Right kidney (tissue), 9 donors: ENCODE results near the gene GJC3.
A peak's percentile ranks its signal among the peaks of the same experiment; 100 is the strongest.
"Not testable (repeated sequence)": the region's sequence is repeated elsewhere in the genome, so short reads cannot be mapped to it uniquely, and the experiment has no call there.

Experiments
- DNase-seq: peaks from one replicate; pipeline ENCODE4 v3.0.0-alpha.2; 2016
- long read RNA-seq, 8 donors: transcript quantifications; one replicate each; lab custom pipeline, GENCODE V29; 2026

GJC3 gene, protein sequence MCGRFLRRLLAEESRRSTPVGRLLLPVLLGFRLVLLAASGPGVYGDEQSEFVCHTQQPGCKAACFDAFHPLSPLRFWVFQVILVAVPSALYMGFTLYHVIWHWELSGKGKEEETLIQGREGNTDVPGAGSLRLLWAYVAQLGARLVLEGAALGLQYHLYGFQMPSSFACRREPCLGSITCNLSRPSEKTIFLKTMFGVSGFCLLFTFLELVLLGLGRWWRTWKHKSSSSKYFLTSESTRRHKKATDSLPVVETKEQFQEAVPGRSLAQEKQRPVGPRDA
- long read RNA-seq, donor 1, partial matches to known transcripts = 0 of 1 reads
- long read RNA-seq, donor 1, other reads (novel, unspliced or antisense) = 0 of 1 reads
- long read RNA-seq, donor 2 = 0 reads
- long read RNA-seq, donor 3, partial matches to known transcripts = 0 of 1 reads
- long read RNA-seq, donor 3, other reads (novel, unspliced or antisense) = 0 of 1 reads
- long read RNA-seq, donor 4 = 0 reads
- long read RNA-seq, donor 5 = 0 reads
- long read RNA-seq, donor 6 = 0 reads
- long read RNA-seq, donor 7 = 0 reads
- long read RNA-seq, donor 8 = 0 reads

DNA sequence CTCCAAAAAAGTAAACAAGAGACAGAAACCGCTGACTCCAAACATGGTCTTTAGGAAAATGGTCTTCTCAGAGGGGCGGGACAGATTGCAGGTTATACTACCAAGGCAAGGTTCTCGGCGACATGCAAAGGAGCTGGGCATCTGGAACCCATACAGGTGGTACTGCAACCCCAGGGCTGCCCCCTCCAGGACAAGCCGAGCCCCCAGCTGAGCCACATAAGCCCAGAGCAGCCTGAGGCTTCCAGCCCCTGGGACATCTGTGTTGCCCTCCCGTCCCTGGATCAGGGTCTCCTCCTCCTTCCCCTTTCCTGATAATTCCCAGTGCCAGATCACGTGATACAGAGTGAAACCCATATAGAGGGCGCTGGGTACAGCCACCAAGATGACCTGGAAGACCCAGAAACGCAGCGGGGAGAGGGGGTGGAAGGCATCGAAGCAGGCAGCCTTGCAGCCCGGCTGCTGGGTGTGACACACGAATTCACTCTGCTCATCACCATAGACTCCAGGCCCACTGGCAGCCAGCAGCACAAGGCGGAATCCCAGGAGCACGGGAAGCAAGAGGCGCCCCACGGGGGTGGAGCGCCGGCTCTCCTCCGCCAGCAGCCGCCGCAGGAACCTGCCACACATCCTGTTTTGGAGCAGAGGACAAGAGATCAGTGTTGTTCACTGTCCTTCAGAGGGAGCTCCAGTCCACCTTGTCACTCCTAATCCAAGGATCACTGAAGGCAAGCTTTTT lies at the start of gene GJC3:
TSS of gene GJC3 (minus strand) at position 627 of the 736 bp plus-strand sequence. CDS start at position 627, 0 bp downstream.
- DNase-seq = peak; percentile 54

DNA sequence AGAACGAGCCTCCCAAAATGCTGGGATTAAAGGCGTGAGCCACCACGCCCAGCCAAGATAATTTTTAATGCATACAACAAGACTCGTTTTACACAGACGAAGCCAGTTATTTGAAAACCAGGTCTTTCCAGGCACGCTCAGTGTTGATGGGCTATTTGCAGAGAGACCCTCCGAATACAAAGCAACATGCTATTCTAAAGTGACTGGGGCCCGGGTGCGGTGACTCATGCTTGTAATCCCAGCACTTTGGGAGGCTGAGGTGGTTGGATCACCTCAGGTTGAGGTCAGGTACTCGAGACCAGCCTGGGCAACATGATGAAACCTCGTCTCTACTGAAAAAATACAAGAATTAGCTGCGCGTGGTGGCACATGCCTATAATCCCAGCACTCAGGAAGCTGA lies 47.2 kb upstream of the GJC3 start:
- DNase-seq = no peak

DNA sequence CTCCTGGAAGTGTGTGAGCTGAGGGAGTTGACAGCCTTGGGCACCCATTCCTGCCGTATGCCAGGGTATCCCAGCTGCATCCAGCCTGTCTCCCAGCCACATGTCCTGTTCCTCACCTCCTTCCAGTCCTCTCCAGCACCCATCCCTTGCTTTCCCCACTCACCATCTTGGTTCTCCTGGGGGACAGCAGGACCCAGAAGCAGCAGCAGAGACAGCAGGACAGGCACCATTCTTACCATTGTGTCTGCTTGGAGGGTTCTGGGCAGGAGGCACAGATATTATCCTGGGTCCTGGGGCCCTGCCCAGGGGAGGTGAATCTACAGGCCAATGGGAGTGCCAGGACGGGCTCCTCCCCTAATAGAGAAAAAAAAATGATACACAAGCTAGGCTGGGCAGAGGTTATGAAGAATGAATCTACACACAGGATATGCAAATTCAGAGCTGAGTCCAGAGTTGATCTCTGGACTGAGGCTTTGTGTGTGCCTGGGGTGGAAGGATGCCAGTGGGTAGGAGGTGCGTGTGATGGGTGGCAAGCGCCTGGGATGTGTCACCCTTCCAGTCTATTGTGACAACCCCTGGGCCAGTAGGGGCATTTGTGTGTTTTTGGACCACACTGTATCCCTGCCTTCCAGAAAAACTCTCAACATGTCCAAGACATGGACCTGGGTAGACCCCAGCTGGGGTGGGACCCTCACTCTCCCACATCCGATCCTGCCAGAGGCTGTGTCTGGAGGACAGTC lies 46.5 kb upstream of the GJC3 start, which contains the start of gene AZGP1:
TSS of gene AZGP1 (minus strand) at position 250 of the 740 bp plus-strand sequence. CDS start at position 239, 11 bp downstream.
- no peak for DNase-seq

DNA sequence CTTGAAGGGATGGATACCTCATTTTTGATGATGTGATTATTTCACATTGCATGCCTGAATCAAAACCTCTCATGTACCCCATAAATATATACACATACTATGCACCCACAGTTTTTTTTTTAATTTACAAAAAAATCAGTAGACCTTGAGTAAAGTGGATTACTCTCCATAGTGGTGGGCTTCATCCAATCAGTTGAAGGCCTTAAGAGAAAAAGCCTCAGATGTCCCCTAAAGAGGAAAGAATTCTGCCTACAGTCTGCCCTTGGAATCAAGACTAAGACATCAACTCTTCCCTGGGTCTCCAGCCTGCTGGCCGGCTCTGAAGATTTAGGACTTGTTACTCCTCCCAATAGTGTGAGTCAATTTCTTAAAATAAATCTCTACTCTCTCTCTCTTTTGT lies 45.3 kb upstream of the GJC3 start:
- DNase-seq = no peak

DNA sequence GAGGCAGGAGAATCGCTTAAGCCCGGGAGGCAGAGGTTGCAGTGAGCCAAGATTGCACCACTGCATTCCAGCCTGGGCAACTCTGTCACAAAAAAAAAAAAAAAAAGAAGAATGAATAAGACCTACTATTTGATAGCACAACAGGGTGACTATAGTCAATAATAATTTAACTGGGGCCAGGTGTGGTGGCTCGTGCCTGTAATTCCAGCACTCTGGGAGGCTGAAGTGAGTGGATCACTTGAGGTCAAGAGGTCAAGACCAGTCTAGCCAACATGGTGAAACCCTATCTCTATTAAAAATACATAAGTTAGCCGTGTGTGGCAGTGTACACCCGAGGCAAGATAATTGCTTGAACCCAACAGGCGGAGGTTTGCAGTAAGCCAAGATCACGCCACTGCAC lies 44.4 kb upstream of the GJC3 start:
- DNase-seq = not testable (repeated sequence)

DNA sequence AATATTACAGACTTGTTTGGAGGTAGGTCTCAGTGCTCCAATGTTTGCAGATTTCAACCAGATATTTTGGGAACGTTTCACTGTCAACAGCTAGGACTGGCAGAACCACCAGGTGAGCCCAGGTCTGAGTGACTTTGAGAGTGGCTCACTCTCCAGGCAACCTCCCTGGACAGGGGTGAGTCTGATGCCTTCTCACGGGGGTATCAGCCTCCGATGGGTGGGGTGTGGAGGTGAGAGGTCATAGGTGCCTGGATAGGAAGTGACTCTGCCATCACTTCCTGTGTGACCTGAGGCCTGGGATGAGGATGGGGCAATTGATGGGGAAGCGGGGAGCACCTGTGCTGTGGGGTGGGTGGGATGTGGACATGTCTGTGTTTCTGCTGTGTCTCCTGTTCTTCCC lies 41.8 kb upstream of the GJC3 start:
- DNase-seq = no peak

DNA sequence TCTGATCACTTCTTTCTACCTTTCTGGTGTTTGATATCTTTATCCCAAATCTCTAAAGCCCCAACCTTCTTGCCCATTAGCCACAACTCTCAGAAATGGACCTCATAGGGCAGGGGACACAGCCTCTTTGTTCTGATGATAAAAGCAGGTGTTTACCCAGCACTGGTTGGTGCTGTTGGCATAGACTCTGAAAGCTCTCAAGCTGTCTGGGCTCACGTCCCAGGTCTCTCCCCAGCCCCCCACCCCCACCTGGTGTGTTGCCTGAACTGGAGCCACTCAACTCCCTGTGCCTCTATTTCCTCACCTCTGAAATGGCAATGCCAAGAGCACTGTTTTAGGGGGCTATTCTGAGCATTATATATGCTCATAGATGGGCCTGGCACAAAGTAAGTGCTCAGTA lies 40.4 kb upstream of the GJC3 start:
- not testable (repeated sequence) for DNase-seq

DNA sequence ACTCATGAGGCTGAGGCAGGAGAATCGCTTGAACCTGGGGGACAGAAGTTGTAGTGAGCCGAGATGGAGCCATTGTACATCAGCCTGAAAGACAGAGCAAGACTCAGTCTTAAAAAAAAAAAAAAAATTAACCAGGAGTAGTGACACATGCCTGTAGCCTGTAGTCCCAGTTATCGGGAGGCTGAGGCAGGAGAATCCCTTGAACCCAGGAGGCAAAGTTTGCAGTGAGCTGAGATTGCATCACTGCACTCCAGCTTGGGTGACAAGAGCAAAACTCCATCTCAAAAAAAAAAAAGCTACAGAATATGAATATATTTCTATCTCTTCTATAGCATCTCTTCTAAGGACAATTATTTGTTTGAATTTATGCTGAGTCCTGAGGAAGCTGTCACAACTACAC lies 39.9 kb upstream of the GJC3 start:
- no peak for DNase-seq

DNA sequence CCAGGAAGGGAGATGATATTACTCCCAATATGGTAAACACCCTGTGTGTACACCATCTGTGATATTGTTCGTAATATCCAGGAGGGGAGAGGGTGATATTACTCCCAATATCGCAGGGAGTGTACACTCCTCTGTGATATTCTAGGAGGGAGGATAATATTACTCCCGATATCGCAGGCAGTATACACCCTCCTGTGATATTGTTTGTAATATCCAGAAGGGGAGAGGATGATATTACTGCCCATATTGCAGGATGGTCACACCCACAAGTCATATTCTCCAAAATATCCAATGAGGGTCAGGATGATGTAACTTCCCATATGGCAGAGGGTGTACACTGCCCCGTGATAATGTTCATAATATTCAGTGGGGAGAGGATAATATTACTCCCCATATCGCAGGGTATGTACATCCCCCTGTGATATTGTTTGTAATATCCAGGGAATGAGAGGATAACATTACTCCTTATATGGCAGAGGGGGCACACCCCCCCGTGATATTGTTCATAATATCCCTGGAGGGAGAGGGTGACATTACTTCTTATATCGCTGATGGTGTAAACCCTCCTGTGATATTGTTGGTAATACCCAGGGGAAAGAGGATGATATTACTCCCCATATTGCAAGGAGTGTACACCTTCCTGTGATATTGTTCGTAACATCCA lies 29.3 kb upstream of the GJC3 start:
- DNase-seq = no peak

DNA sequence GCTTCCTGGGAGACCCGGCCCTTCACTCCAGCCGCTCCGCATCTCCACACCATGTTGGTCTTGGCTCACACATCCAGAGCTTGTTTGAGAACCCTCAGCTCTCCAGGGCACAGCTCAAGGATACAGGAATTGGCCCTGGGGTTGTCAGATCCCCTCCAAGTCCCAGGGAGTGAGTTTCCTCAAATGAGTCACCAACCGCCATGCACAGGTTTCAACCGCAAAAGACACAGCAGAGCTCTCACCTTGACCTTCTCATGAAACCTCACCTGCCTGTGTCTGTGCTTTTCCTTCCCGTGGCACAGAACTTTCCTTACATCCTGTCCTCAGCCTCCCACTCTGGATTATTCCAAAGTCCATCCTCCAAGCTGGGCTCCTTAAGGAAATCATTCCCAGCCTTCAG lies 25.8 kb upstream of the GJC3 start:
- no peak for DNase-seq

DNA sequence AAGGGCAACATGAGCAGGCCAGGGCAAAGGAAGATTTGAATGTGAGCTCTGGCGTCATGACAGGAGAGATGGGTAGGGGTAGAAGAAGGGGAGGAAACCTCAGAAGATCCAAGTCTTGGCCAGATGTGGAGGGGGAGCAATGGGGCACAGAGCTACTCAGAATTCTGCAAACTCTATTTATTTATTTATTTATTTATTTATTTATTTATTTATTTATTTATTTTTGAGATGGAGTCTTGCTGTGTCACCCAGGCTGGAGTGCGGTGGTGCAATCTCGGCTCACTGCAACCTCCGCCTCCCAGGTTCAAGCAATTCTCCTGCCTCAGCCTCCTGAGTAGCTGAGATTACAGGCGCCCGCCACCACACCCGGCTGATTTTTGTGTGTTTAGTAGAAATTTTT lies 25.2 kb upstream of the GJC3 start:
- DNase-seq = not testable (repeated sequence)

DNA sequence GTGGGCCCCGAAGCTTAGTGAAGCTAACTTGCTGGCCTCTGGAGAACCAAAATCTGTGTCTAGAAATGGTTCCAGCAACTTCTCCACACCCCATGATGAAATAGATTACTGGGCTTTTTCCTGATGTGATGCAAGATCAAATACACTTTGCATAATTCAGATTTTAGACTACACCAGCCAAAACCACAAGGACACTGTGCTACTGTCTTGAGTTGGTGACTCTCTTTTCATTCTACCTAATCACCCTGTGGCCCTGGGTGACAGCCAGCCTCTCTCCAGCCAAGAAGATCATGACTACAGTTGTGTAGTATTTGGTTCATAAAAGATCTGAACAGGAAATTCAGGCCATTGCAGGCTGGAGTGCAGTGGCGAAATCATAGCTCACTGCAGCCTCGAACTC lies 24.2 kb upstream of the GJC3 start:
- DNase-seq = no peak

DNA sequence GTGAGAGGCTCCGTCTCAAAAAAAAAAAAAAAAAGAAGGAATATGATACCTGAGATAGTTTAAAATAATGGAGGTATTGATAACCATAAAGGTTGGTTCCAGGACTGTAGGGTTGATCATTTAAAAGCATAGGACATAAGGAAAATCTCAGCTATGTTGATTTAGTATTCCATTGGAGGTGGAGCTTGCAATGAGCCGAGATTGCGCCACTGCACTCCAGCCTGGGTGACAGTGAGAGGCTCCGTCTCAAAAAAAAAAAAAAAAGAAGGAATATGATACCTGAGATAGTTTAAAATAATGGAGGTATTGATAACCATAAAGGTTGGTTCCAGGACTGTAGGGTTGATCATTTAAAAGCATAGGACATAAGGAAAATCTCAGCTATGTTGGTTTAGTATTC lies 23.2 kb upstream of the GJC3 start:
- DNase-seq = not testable (repeated sequence)

DNA sequence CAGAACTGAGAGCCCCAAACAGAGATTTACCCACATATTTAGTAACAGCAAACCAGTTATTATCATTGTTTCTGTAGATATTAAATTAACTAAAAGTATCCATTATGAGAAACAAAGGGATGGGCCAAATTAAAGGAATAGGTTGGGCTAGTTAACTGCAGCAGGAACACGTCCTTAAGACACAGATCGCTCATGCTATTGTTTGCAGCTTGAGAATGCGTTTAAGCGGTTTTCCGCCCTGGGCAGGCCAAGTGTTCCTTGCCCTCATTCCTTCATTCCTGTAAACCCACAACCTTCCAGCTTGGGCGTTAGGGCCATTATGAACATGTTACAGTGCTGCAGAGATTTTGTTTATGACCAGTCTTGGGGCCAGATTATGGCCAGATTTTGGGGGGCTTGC lies 21.4 kb upstream of the GJC3 start:
- DNase-seq = not testable (repeated sequence)

DNA sequence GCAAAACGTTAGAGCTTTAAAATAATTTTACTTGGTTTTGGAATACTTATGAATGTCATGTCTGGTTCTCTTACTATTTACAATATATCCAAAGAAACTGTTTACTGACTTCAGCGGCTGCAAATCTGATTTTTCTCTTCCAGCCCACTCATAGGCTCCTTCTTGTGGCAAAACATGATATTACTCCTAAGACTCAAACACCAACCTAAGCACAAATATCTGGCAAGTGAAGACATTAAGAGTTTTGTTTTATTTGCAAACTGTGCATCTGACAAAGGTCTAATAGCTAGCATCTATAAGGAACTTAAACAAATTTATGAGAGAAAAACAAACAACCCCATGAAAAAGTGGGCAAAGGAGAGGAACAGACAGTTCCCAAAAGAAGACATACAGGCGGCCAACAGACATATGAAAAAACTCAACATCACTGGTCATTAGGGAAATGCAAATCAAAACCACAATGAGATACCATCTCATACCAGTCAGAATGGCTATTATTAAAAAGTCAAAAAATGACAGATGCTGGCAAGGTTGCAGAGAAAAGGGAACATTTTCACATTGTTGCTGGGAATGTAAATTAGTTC lies 20.3 kb upstream of the GJC3 start:
- no peak for DNase-seq

DNA sequence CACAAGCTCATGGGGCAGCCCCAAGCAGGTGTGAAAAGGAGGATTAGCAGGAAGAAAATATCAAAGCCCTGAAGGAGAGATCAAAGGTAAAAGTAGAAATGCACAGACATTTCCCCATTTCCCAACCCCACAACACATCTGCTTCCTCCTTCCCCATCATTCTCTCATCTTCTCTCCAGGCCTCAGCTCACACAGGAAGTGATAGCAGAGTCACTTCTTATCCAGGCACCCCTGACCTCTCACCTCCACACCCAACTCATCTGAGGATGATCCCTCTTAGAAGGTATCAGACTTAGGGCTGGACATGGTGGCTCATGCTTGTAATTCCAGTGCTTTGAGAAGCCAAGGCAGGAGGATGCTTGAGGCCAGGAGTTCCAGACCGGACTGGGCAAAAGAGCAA lies 18.2 kb upstream of the GJC3 start:
- DNase-seq = no peak

DNA sequence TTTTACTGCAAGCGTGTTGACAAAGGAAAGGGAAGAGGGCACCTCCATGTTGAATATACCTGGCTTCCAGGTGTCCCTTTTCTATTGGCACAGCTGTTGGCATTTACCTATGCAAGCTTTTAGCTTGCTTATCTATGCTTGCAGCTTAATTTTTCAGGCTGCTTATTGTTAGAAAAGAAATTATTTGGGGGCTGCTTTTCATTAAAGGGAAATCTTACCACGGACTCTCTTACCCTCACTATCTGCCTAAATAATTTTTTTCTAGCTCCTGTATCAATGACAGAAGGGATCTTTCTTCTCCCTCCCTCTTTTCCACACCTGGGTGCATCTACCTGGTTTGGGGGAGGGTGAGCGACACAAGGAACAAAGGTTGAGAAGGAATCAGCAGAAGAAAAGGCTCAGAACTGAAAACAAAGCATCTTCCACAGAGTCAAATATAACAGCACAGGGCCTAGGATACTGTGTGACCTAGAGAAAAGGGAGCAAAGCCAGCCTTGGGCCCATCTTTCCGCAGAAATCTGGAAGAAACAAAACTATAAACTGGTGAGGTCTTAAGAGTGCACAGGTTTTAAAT lies 15.2 kb upstream of the GJC3 start:
- DNase-seq = no peak

DNA sequence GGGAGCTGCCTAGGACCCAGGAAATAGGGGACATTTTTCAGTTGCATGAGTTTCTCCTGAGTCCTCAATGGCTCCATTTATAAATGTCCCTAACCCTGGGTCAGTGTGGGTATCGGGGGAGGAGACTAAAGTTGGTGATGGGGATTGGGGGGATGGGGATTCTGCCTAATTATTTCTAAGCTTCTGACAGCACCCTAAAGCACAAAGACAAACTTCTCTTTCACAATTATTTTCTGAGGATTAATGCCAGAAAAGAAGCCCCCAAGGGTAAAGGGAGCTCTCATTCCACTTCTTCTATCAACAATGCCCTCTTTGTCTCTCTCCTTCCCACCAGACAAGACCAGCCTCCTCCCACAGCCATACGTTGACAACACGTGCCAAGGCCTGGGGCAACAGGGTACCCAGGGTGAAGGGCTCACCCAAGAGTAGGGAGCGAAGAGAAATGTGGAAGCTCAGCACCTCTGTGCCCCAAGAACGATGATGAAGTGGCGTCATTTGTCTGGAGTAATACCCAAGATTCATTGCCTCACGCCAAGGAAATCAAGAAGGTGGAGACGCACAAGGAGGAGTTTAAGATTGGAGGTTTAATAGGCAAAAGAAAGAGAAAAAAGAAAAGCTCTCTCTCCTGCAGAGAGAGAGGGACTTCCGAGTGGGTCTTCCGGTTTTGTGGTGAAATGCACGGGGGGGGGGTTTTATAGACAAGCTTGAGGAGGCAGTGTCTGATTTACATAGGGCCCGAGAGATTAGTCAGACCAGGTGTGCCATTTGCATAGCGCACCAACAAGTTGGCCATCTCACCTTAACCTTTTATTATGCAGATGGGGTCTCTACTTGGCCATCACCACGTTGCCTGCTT lies 14.4 kb upstream of the GJC3 start:
- DNase-seq = no peak

DNA sequence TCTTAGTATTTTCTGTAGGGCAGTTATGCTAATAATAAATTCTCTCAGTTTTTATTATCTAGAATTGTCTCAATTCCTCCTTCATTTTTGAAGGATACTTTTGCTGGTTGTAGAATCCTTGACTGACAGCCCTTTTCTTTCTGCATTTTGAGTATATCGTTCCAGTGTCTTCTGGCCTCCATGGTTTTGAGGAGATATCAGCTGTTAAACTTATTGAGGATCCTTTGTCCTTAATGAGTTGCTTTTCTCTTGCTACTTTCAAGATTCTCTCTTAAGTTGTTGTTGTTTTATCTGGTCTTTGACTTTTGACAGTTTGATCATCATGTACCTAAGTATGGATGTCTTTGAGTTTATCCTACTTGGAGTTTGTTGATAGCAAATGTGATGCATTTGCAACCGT lies 8.9 kb upstream of the GJC3 start:
- DNase-seq = no peak

DNA sequence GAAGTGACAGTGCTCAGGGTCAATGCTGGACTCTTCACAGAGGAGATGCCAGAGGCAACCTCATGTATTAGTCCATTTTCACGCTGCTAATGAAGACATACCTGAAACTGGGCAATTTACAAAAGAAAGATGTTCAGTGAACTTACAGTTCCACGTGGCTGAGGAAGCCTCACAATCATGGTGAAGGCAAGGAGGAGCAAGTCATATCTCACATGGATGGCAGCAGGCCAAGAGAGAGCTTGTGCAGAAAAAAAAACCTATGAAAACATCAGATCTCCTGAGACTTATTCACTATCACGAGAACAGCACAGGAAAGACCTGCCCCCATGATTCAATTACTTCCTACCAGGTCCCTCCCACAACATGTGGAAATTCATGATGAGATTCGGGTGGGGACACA lies 5.6 kb upstream of the GJC3 start:
- DNase-seq = not testable (repeated sequence)
